ENCODE results near the gene STX19. TPM values are rescaled to one million over a fixed set of nuclear protein-coding genes. Genes with fewer than 3 reads are reported as not detected.

Gene STX19
- total and polyA plus RNA-seq, 11 donors: 0.25 TPM; not detected in 10

DNA sequence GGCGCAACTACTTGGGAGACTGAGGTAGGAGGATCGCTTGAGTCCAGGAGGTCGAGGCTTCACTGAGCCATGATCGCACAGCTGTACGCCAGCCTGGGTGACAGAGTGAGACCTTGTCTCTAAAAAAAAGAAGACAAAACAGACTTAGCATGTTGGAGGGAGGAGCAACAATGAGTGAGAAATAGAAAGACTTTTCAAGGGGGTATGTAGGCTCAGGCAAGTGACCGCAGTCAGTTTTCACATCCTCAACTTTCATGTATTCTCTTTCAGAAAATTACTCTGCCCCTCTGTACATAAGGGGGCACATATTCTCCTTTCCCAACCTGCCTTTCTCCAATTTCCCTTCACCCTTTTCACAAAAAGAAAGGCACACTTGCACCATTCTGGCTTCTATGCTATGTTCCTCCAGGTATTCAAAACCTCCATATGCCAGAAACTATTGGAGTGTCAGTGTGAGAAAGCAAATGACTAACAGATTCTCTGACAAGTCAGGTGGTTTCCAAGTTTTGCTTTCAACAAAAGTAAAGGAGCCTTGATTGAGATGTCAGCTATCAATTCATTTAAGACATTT lies 42.0 kb upstream of the STX19 start:
- Histone ChIP-seq H3K27me3 (no peaks in the 10 kb centered on the region), H3K27ac (no peak overlapping the region), H3K9me3 (peaks cover 0 to 10% (median 0%) of the 10 kb centered on the region in 12 donors), H3K4me1 (peaks cover 0 to 19% (median 2%) of the 10 kb centered on the region in 12 donors), H3K4me3 (no peak overlapping the region), H3K36me3 (peaks cover 0 to 35% (median 5%) of the 10 kb centered on the region in 9 donors)
- intact Hi-C loops (cut with DNase I): loop anchor here in 1 of 10 donors (2.0 kb wide), 1 partner anchor 66 kb away; no protein-coding TSS in a partner anchor
- DNase-seq (no peak), ATAC-seq (no peak)
- 93 to 96% (median 96%) methylated on average over 6 of the region's 6 CpGs for WGBS, 4 donors
- TF ChIP-seq POLR2A (IDR thresholded peaks at IDR 0.05): no peak
- TF ChIP-seq, protein P1, sequence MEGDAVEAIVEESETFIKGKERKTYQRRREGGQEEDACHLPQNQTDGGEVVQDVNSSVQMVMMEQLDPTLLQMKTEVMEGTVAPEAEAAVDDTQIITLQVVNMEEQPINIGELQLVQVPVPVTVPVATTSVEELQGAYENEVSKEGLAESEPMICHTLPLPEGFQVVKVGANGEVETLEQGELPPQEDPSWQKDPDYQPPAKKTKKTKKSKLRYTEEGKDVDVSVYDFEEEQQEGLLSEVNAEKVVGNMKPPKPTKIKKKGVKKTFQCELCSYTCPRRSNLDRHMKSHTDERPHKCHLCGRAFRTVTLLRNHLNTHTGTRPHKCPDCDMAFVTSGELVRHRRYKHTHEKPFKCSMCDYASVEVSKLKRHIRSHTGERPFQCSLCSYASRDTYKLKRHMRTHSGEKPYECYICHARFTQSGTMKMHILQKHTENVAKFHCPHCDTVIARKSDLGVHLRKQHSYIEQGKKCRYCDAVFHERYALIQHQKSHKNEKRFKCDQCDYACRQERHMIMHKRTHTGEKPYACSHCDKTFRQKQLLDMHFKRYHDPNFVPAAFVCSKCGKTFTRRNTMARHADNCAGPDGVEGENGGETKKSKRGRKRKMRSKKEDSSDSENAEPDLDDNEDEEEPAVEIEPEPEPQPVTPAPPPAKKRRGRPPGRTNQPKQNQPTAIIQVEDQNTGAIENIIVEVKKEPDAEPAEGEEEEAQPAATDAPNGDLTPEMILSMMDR (IDR thresholded peaks at IDR 0.05): no peak

DNA sequence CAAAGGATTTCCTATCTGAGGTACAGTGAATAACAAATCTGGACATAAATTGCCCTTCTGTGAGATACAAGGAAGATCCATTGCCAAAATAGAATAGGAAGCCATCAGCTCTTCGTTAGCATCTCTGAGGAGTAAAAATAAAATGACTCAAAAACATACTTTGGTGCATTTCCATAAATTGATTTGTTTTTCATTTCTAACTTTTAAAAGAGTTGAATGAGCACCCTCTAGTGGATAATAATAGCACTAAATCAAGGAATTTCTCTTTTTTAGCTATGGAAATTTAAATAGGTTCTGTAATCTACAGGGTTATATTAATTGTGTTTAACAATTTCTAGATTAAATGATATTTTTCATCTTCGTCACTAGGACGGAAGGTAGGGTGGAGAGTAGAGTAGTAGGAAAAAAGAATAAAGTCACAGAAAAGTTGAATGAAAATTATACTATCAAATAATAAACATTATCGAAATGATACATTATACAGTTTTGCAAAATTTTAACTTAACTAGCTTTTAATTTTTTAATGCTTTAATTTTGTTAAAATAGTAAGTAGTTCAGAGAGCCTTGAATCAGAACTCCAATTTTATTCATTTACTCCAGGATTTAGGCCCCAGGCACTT lies 40.9 kb upstream of the STX19 start:
- TF ChIP-seq POLR2A (IDR thresholded peaks at IDR 0.05): no peak
- TF ChIP-seq, protein P1 (IDR thresholded peaks at IDR 0.05): peak; percentile 50 to 80 (median 68)
- ATAC-seq (no peak), DNase-seq (no peak)
- intact Hi-C loops (cut with DNase I): loop anchor here (2.0 to 10.0 kb wide), 6 partner anchors 65 to 165 kb away; no protein-coding TSS in a partner anchor
- peaks cover 0 to 30% (median 7%) of the 10 kb centered on the region in 12 donors for H3K4me1 ChIP-seq
- H3K9me3 ChIP-seq: peaks cover 0 to 10% (median 0%) of the 10 kb centered on the region in 12 donors
- peaks cover 0 to 35% (median 5%) of the 10 kb centered on the region in 9 donors for H3K36me3 ChIP-seq
- H3K27me3 ChIP-seq: no peaks in the 10 kb centered on the region
- no peak overlapping the region for H3K27ac ChIP-seq
- WGBS, 4 donors: 39 to 65% (median 53%) methylated on average over 4 of the region's 4 CpGs
- H3K4me3 ChIP-seq: no peak overlapping the region

DNA sequence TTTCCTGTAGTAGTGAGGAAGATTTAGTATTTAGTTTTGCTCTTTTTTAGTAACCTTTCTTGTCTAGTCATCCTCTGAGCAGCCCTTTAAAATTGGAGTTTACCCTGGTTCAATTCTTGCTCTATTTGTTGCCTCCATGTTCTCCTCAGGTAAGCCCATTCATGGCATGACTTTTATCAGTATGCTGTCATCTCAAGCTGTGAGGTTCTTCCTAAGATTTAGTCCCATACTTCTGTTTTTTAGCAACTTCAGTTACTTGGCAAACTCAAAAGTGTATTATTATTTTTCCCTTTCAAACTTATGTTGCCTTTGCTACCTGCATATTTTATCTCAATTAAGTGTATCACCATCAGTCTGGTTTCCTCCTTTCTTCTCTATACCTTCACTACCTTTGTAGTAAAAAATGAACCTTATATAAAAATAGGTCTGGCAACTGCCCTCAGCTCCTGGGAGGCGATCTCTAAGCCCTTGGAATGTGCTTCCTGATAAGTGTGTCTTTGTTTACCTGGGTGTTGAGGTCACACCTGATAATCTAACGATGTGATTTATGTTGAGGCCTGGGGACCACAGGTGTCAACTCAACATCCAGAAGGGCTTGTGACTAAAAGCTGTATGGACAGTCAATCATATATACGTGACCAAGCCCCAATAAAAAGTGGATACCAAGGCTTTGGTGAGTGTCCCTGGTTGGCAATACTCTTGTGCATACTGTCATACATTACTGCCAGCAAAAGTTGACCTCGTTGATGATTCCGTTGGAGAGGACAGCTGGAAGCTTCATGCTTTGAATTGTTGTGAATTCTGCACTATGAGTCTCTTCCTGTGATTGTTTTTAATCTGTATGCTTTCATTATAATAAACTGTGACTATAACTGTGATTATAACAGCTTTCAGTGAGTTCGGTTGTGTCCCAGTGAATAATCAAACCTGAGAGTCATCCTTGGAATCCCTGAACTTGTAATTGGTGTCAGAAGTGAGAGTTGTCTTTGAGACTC lies 38.4 kb upstream of the STX19 start:
- H3K9me3 ChIP-seq: peaks cover 0 to 5% (median 0%) of the 10 kb centered on the region in 12 donors
- intact Hi-C loops (cut with DNase I): loop anchor here in 8 of 10 donors (5.0 to 10.0 kb wide), 4 partner anchors 65 to 162 kb away; no protein-coding TSS in a partner anchor
- no peak for DNase-seq

More for the DNA sequence above, 38.4 kb upstream of the STX19 start:
- TF ChIP-seq, protein P1 (IDR thresholded peaks at IDR 0.05): no peak
- TF ChIP-seq POLR2A (IDR thresholded peaks at IDR 0.05): no peak
- Histone ChIP-seq H3K36me3 (peaks cover 0 to 22% (median 3%) of the 10 kb centered on the region in 9 donors), H3K4me1 (peaks cover 3 to 44% (median 21%) of the 10 kb centered on the region in 12 donors), H3K27ac (no peak overlapping the region), H3K27me3 (no peaks in the 10 kb centered on the region), H3K4me3 (no peak overlapping the region)
- WGBS, 4 donors: 59 to 73% (median 69%) methylated on average over 6 of the region's 6 CpGs
- ATAC-seq: no peak

All from heart left ventricle (tissue), 16 donors.